Chondrocyte (in vitro differentiated cells): Measurements from ENCODE around the gene KRTAP10-5. TPM values are rescaled to one million over a fixed set of nuclear protein-coding genes. Genes with fewer than 3 reads are reported as not detected.

Experiments
- DNase-seq: peaks from one replicate; pipeline ENCODE4 v3.0.0; 2021; ENCODE audit warnings: mixed read lengths, low spot score
- H3K27ac Mint-ChIP-seq: one replicate; pipeline ENCODE4 v1.8.0; 2021; ENCODE audit warnings: mild to moderate bottlenecking, moderate library complexity, mixed read lengths; ENCODE audit not compliant: unreplicated experiment
- H3K27me3 Mint-ChIP-seq: 2 replicates; pipeline ENCODE4 v1.8.0; 2021; ENCODE audit warnings: low read depth, mixed read lengths
- H3K36me3 Mint-ChIP-seq: 2 replicates; pipeline ENCODE4 v1.8.0; 2021; ENCODE audit warnings: low read depth, mixed read lengths
- H3K4me1 Mint-ChIP-seq: 2 replicates; pipeline ENCODE4 v1.8.0; 2021; ENCODE audit warnings: low read depth, mild to moderate bottlenecking, mixed read lengths
- H3K4me3 Mint-ChIP-seq: one replicate; pipeline ENCODE4 v1.8.0; 2021; ENCODE audit warnings: mild to moderate bottlenecking, moderate library complexity, mixed read lengths; ENCODE audit not compliant: unreplicated experiment
- H3K9me3 Mint-ChIP-seq: 2 replicates; pipeline ENCODE4 v1.8.0; 2021; ENCODE audit warnings: low read depth, mixed read lengths
- total RNA-seq: library from RNA; stranded (reverse); gene quantifications from 3 replicates; pipeline ENCODE4 v1.2.1, GENCODE V29; 2021
- TF ChIP-seq, protein P1 (sequence below): fragments of 200-600 bp; sonication (generic); IDR thresholded peaks from 2 replicates; pipeline ENCODE4 v1.5.0; 2021; ENCODE audit warnings: antibody characterized with exemption, mild to moderate bottlenecking, moderate library complexity

KRTAP10-5 gene
- total RNA-seq, 1 donor from 2014 or later, result not detected

GRCh38 chr21:44530221-44530902 is 50.0 kb downstream of the KRTAP10-5 start:
- H3K4me3 Mint-ChIP-seq, result no peak overlapping the region
- peak; percentile 50 for DNase-seq
- H3K27me3 Mint-ChIP-seq, result peaks cover 20% of the 10 kb centered on the region
- H3K36me3 Mint-ChIP-seq, result no peaks in the 10 kb centered on the region
- no peaks in the 10 kb centered on the region for H3K9me3 Mint-ChIP-seq
- no peak overlapping the region for H3K27ac Mint-ChIP-seq
- TF ChIP-seq, protein P1, sequence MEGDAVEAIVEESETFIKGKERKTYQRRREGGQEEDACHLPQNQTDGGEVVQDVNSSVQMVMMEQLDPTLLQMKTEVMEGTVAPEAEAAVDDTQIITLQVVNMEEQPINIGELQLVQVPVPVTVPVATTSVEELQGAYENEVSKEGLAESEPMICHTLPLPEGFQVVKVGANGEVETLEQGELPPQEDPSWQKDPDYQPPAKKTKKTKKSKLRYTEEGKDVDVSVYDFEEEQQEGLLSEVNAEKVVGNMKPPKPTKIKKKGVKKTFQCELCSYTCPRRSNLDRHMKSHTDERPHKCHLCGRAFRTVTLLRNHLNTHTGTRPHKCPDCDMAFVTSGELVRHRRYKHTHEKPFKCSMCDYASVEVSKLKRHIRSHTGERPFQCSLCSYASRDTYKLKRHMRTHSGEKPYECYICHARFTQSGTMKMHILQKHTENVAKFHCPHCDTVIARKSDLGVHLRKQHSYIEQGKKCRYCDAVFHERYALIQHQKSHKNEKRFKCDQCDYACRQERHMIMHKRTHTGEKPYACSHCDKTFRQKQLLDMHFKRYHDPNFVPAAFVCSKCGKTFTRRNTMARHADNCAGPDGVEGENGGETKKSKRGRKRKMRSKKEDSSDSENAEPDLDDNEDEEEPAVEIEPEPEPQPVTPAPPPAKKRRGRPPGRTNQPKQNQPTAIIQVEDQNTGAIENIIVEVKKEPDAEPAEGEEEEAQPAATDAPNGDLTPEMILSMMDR, result no peak
- no peaks in the 10 kb centered on the region for H3K4me1 Mint-ChIP-seq

GRCh38 chr21:44529503-44530125 is 50.8 kb downstream of the KRTAP10-5 start:
- DNase-seq, result peak; percentile 85
- no peaks in the 10 kb centered on the region for H3K36me3 Mint-ChIP-seq
- no peaks in the 10 kb centered on the region for H3K9me3 Mint-ChIP-seq
- no peak overlapping the region for H3K4me3 Mint-ChIP-seq
- no peak overlapping the region for H3K27ac Mint-ChIP-seq
- no peaks in the 10 kb centered on the region for H3K4me1 Mint-ChIP-seq
- TF ChIP-seq, protein P1, result no peak
- peaks cover 13% of the 10 kb centered on the region for H3K27me3 Mint-ChIP-seq

Other genes starting within 250 kb of the KRTAP10-5 start
- gene CFAP410, start 241.2 kb downstream of the KRTAP10-5 start, total RNA-seq, result 14.2 to 19.5 TPM (median 17.7 TPM) in 3 replicates
- 0.21 to 0.32 TPM in 2 of 3 replicates, not detected in the other for gene TRPM2, start 227.0 kb downstream of the KRTAP10-5 start, total RNA-seq
- gene LRRC3, start 125.1 kb downstream of the KRTAP10-5 start, total RNA-seq, result 3.3 to 8.0 TPM (median 7.4 TPM) in 3 replicates
- gene KRTAP10-1, start 40.4 kb downstream of the KRTAP10-5 start, total RNA-seq, result not detected in 3 replicates
- gene KRTAP10-2, start 29.1 kb downstream of the KRTAP10-5 start, total RNA-seq, result not detected in 3 replicates
- not detected in 3 replicates for gene KRTAP10-3, start 21.8 kb downstream of the KRTAP10-5 start, total RNA-seq
- gene KRTAP10-4, start 6.9 kb downstream of the KRTAP10-5 start, total RNA-seq, result not detected in 3 replicates
- gene KRTAP10-6, start 11.9 kb upstream of the KRTAP10-5 start, total RNA-seq, result not detected in 3 replicates
- not detected in 3 replicates for gene KRTAP10-7, start 20.0 kb upstream of the KRTAP10-5 start, total RNA-seq
- not detected in 3 replicates for gene KRTAP10-8, start 31.5 kb upstream of the KRTAP10-5 start, total RNA-seq
- not detected in 3 replicates for gene KRTAP10-9, start 46.5 kb upstream of the KRTAP10-5 start, total RNA-seq
- gene KRTAP10-10, start 56.8 kb upstream of the KRTAP10-5 start, total RNA-seq, result not detected in 3 replicates
- not detected in 3 replicates for gene KRTAP10-11, start 65.8 kb upstream of the KRTAP10-5 start, total RNA-seq
- not detected in 3 replicates for gene KRTAP12-4, start 74.1 kb upstream of the KRTAP10-5 start, total RNA-seq
- gene KRTAP12-3, start 77.3 kb upstream of the KRTAP10-5 start, total RNA-seq, result not detected in 3 replicates
- gene KRTAP12-2, start 86.3 kb upstream of the KRTAP10-5 start, total RNA-seq, result not detected in 3 replicates
- gene KRTAP12-1, start 101.6 kb upstream of the KRTAP10-5 start, total RNA-seq, result not detected in 3 replicates
- gene KRTAP10-12, start 116.6 kb upstream of the KRTAP10-5 start, total RNA-seq, result not detected in 3 replicates
- gene TSPEAR, start 131.0 kb upstream of the KRTAP10-5 start, total RNA-seq, result 0.15 to 0.38 TPM in 2 of 3 replicates, not detected in the other
- gene UBE2G2, start 221.2 kb upstream of the KRTAP10-5 start, total RNA-seq, result 48.5 to 75.5 TPM (median 54.8 TPM) in 3 replicates
- gene SUMO3, start 237.5 kb upstream of the KRTAP10-5 start, total RNA-seq, result 51.3 to 60.3 TPM (median 52.3 TPM) in 3 replicates